HCT116 (cell line): ENCODE data around the gene NFE2.

Experiments
- CEBPB ChIP-seq: IDR thresholded peaks from 2 replicates; pipeline ENCODE4 v1.6.1; 2012; ENCODE audit warnings: low read depth
- CTCF ChIP-seq, 3 experiments: fragments of 200-600 bp in 1 of 3; sonication (generic) in 1 of 3; IDR thresholded peaks in 2 of 3; conservative IDR thresholded peaks in 1 of 3; 2 replicates each; pipeline ENCODE4 v1.5.1; 2012 to 2017; ENCODE audit warnings: low read depth in 2 of 3, low read length in 2 of 3, antibody characterized with exemption in 1 of 3, borderline replicate concordance in 1 of 3, control low read depth in 1 of 3, mild to moderate bottlenecking in 1 of 3, mixed read lengths in 1 of 3, mixed run types in 1 of 3, moderate library complexity in 1 of 3; ENCODE audit not compliant: insufficient read depth in 1 of 3
- EGR1 ChIP-seq: IDR thresholded peaks from 2 replicates; pipeline ENCODE4 v1.6.1; 2012; ENCODE audit warnings: low read depth
- JUND ChIP-seq: IDR thresholded peaks from 2 replicates; pipeline ENCODE4 v1.6.1; 2012
- POLR2A ChIP-seq: IDR thresholded peaks from 2 replicates; pipeline ENCODE4 v1.7.0; 2011; ENCODE audit warnings: borderline replicate concordance; ENCODE audit not compliant: insufficient read depth, insufficient read length; ENCODE audit errors: extremely low read depth
- REST ChIP-seq: IDR thresholded peaks from 2 replicates; pipeline ENCODE4 v1.6.1; 2012; ENCODE audit warnings: low read depth
- SIN3A ChIP-seq: IDR thresholded peaks from 2 replicates; pipeline ENCODE4 v1.6.1; 2012; ENCODE audit warnings: low read depth
- ZBTB33 ChIP-seq: IDR thresholded peaks from 2 replicates; pipeline ENCODE4 v1.6.1; 2011; ENCODE audit warnings: mild to moderate bottlenecking, low read length, moderate library complexity; ENCODE audit not compliant: insufficient replicate concordance; ENCODE audit errors: extremely low read depth
- ZFX ChIP-seq: fragments of 450-650 bp; IDR thresholded peaks from 2 replicates; pipeline ENCODE4 v1.6.1; 2017
- ZNF274 ChIP-seq: fragments of 200-500 bp; sonication (Bioruptor generic); IDR thresholded peaks from 2 replicates; pipeline ENCODE4 v1.6.1; 2014; ENCODE audit warnings: mild to moderate bottlenecking, low read depth, low read length, inconsistent platforms

- no peak for TF ChIP-seq CTCF (IDR thresholded peaks at IDR 0.05 in 2 of 3, conservative IDR thresholded peaks at IDR 0.05 in 1 of 3; ENCODE audit: borderline replicate concordance in 1 of 3, insufficient read depth in 1 of 3, low read depth in 2 of 3, low read length in 2 of 3)
- no peak for TF ChIP-seq POLR2A
- TF ChIP-seq REST: no peak
- no peak for TF ChIP-seq EGR1
- TF ChIP-seq SIN3A: peak; percentile 53; the same call in 1 of the 2 replicates
- no peak for TF ChIP-seq ZNF274
- TF ChIP-seq ZBTB33: no peak
- no peak; the same call in 1 of the 2 replicates for TF ChIP-seq CEBPB
- TF ChIP-seq ZFX: no peak
- no peak for TF ChIP-seq JUND
These were observed 28.0 kb upstream of the NFE2 start for GRCh38 chr12:54328595-54329337.
